ENCODE measurements around the gene TIMM21.

TIMM21 gene, protein sequence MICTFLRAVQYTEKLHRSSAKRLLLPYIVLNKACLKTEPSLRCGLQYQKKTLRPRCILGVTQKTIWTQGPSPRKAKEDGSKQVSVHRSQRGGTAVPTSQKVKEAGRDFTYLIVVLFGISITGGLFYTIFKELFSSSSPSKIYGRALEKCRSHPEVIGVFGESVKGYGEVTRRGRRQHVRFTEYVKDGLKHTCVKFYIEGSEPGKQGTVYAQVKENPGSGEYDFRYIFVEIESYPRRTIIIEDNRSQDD

DNA sequence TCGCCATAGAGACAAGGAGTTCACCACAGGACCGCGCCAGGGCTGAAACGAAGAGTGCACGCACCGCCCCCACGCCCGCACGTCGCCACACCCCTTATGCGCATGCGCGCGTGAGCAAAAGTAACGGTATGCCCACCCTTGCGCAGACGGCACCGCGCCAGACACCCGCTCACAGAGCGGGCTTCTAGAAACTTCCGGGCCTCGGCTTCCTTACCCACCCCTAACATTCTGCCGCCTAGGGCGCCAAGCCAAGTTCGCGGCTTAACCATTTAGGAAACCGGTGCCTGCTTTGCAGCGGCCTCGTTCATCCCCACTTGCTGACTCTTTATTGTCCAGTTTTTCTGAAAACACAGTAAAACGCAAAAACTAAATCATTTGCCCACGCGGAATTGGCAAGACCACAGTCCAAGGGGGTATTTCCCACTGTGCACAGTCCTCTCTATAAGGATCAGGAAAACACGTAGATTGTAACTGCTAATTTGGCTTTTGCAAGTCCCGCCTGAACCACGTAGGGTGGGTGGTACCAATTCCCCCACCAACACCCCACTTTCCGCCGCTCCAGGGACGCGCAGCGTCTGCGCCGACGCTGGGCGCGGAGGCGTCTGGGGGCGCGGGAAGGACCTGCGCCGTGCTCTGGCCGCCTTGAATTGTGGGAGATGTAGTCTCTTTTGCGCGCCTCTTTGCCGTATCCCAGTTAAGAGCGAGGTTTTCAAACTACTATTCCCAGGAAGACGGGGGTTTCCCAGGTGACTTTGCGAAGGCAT is at the start of gene TIMM21, which contains the start of gene FBXO15:
TSS of gene TIMM21 (plus strand) at position 745 of the 764 bp plus-strand sequence. CDS start 286 bp downstream, outside the sequence.
TSS of gene FBXO15 (minus strand) at position 56 of the 764 bp plus-strand sequence. CDS start at position 7, 49 bp downstream.
- DNase-seq (ENCODE audit: low read depth): peak; percentile 96

DNA sequence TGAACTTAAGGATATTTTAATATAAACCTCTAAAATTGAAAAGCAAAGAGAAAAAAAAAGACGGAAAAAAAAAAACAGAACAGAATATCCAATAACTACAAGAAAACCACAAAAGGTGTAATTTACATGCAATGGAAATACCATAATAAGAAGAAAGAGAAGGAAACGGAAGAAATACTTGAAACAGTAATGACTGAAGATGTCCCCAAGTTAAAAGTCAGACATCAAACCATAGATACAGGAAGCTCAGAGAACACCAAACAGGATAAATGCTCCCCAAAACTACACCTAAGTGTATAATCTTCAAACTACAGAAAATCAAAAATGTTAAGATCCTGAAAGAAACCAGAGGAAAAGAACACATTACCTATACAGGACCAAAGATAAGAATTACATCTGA is 39.9 kb upstream of the TIMM21 start:
- DNase-seq (ENCODE audit: low read depth): no peak

DNA sequence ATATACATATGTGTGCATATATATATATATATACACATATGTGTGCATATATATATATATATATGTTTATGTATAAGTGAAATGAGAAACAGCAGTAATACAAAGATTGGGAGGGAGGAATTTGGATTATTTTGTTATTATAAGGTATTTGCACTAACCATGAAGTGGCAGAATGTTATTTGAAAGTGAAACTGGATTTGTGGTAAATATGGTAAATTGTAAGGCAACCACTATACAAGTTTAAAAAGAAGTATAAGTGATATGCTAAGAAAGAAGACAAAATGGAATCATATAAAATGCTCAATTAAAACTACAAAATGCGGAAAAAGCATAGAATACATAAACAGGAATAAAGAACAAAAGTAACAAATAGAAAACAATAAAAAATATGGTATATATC is 38.2 kb upstream of the TIMM21 start:
- no peak for DNase-seq (ENCODE audit: low read depth)

DNA sequence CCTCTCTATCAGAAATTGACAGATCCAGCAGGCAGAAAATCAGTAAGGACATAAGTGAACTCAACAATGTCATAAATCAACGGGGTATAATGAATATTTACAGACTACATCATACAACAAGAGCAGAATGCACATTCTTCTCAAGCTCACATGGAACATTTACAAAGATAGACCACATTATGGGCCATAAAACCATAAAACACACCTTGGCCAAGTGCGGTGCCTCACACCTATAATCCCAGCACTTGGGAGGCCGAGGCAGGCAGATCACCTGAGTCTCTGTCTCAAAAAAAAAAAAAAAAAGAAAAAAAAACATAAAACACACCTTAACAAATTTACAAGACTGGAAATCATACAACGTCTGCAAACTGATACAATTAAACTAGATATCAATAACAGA is 37.3 kb upstream of the TIMM21 start:
- DNase-seq (ENCODE audit: low read depth): no peak

DNA sequence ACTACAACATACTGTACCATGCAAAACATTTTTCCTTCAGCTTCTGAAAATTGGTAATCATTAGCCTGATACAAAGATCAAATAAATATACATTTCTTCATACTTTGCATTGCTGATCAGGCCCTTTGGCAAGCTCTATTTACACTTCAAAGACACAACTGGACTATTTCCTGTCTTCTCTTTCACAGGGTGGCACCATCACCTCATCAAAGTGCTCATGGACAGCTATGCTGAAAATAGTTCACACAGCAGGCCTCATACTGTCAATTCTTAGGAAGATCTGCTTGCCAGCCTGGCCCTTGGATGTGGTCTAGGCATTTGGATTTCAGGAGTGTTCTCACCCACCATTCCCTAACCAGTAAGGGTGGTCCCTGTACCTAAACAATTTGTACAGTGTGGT is 34.6 kb upstream of the TIMM21 start:
- no peak for DNase-seq (ENCODE audit: low read depth)

DNA sequence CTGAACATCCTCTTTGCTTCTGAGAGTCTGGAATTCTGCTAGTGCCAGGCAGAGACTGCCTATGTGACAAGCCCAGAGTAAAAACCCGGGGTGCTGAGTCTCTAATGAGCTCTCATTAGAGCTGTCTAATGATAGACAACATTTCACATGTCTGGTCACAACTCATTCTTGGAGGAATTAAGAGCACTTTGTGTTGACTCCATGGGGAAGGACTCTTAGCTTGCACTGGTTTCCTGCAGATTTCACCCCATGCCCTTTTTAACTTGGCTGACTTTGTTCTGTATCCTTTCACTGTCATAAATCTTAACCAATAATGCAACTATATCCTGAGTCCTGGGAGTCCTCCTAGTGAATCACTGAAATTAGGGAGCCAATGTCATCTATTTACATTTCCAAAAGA is 34.2 kb upstream of the TIMM21 start:
- no peak for DNase-seq (ENCODE audit: low read depth)

DNA sequence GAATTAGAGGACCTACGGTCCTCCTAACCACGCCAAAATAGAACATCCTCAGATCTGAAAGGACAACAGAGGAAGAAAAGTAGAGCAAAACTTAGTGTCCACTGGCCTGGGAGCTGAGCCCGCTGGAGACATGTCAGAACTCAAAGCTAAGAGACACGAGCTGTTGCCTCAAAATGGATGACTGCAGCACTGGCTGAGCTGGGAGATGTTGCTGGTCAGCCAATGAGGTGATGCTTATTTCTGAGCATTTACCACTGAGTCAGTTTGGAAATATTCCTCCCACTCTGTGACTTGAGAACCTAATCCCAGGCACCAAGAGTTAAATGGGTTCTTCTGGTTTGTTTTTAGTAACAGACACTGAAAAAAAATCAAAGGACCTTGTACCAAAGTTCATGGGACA is 33.3 kb upstream of the TIMM21 start:
- peak; percentile 29 for DNase-seq (ENCODE audit: low read depth)

DNA sequence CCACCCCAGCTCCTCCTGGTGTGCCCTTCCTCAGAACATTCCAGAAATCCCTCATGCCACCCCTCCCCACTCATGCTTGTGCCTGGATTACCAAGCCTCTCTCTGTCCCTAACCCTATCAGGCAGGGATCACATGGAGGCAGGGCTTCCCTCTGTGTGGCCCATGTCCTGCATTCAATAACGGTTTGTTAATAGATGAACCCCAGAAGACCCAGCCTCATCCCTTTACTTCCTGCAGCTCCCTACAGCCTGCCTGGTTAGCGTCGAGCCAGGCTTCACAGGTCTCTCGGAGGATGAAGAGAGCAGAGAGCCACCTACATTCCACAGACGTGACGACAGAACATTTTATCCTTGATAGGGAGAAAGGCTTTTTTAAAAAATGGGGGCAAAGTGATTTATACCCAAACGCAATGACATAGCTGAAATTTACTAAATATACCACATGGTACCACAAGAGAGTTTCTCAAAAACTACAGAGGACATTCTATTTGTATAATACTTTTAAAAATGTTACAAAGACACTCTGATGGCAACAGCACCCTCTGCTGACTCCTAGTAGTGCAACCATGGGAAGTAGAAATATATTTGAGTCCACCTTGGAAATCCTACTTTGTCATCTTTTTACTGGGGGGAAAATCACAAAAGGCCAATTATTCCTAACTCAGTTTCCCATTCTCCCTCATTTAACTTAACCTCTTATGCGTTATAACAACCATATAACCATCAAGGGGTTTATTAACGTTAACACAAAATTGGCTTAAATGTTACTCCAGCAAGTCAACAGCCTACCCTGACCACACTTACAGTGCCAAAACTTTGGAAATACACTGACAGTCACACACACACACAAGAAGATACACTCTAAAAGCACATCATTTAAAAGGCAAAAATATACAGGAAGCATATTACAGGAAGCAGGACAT is 31.4 kb upstream of the TIMM21 start:
- peak; percentile 13 for DNase-seq (ENCODE audit: low read depth)

DNA sequence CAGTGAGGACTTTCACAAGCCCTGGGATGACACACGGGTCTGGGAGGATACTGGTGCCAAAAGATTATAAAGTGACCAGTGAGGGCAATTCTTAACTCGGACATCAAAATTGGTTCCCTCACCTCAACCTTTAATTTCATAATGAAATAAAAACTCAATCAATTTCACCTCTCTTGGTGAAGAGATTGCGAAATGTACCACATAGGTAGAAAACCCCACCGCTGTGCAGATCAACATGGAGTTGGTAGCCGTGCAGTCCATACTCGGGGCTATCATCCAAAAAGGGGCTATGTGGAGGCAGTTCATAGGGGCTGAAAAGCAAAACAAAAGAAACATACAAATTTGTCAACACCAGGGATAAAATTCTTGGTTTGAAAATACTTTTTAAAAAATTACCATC is 25.1 kb upstream of the TIMM21 start:
- DNase-seq (ENCODE audit: low read depth): no peak

DNA sequence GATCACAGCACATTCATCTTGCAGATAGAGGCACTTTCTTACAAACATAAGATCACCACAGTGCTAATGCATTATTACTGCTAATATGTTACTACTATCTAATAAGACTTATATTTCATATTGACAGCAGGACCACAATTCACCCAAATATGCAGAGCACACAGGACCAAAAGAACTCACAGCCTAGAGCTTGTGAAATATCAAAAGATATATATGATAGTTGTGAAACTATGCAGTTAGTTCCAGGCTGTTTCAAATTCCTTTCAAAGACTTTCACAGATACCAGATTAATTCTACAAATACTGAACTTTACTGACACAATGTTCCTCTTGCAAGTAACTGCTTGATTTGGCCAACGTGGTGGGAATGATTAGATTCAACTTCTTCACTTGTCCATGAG is 23.7 kb upstream of the TIMM21 start:
- DNase-seq (ENCODE audit: low read depth): peak; percentile 7

DNA sequence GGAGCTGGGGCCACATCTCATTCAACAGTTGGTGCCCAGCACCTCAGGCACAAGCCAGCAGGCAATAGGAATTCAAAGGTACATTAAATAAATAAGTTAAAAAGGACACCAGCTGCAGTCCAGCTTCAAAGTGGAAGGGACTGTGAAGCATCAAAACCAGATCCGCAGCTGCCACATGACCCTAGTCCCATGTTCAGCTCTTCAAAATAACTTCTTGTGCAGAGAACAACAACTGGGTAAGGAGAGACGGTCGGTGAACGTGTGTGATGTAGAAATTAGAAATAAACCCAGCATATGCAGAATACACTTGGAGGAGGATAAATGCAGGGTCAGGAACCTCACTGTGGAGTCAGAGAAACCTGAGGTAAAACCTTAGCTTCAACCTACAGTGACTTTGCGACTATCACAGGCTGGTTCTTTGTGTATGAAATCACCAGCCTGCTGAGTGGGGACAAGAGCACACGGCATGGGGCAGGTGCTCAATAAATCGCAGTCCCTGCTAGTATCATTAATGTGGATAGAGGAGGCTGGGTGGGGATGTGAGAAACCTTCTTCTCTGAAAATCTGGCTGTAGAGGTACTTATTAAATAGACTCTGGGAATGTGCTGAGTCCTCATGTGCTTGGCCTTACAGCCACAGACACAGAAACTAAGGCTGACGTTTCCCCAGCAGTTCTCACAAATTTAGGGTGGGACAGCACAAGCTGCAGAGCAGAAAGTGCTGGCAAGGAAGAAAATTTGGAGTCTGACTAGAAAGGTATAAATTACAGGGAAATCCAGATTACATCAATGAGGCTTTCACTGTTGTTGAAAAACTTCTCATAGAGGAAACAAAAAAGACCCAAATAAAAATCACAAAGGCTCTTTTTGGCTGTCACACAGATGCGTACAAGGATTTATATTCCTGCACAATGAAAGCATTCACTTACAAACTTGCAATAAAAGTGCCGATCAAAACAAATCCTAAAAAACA is 21.4 kb upstream of the TIMM21 start:
- no peak for DNase-seq (ENCODE audit: low read depth)

DNA sequence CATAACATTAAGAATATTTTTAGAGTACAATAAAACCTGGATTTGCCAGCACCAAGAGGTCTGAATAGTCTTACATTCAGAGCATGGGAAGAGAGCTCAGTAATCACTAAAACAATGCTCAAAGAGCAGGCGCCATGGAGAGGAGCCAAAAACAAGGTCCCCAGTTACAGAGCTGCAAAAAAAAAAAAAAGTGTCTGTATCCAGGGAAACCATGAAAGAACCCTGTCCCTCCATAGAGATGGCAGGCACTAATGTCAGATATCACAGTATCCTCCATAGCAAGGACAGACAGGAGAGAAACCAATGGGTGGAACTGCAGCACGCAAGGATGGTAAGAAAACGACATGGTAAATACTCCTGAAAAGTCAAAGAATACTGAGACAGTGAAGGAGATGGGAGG is 20.2 kb upstream of the TIMM21 start:
- DNase-seq (ENCODE audit: low read depth): no peak

DNA sequence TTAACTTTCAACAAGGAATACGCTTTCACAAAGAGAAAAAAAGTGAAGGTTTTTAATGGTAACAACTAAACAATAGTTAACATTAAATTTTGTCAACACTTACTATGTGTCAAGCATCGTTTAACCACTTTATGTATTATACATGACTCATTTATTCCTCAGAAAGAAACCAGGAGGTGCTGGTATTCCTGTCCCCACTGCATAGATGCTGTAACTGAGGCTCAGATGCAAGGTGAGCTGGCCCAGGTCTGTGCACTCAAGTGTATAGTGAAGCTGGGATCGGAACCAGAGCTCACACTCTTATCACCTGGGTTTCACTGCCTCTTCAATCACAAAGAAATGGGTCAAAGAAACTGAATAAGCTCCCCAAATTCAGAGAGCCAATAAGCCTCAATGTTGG is 17.2 kb upstream of the TIMM21 start:
- no peak for DNase-seq (ENCODE audit: low read depth)

DNA sequence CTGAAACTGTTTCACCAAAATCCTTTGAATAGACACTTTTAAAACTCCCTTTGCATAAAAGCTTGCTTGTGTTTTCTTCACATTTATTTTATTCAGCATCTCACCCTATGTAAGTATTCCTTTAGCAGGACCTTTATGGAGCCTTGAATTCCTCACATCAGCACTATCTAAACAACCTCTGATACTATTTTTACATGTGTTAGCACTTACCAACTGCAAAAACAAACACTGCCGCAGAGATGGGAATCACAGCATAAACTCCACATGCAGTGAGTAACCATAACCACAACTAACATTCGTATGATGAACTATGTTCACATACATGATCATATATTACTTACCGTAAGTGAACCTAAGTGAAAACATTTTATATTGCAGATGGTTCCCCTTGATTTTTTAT is 16.1 kb upstream of the TIMM21 start:
- no peak for DNase-seq (ENCODE audit: low read depth)

DNA sequence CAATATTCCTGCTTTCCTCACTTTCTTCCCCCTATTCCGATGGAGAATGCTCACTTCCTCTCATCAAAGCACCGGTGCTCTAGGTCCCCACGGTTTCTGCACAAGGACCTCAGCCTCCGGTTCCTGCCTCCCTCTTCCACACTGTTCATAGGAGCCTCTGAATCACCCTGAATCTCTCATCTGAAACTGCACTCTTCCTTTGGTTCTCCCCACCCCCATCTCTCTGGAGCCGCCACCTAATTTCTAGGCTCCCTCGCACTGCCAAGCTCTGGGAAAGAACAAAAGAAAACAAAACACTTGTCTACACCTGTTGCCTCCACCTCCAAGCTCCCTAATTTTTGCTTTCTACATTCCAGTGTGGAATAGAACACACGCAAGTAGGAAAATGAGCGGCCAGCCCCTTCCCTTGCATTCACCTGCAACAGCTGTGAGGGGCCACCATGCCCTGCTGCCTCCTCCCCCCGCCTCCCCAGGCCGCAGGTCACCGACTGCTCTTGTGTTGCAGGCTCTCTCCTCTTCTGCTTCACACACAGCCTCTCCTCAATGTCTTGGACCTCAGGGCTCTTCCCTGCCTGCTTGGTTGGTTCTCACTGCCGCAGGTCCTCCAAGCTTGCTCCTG is 10.3 kb upstream of the TIMM21 start:
- DNase-seq (ENCODE audit: low read depth): no peak

DNA sequence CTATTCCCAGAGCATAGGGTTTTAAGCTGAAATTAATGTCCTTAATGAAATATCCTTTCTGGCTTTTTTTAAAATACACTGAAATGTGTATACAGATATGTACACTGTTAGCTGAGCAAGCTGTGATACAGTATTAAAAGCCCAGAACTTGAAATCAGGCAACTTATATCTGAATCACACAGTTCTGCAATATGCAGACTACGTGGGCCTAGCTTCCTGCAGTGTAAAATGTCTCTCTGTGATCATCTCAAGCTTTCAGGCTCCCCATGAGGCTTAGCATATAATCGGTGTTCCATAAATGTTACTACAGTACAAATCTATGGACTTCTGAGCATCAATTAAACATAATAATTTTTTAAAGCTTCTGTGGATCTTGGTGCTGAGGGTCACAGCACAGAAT is 8.9 kb upstream of the TIMM21 start:
- DNase-seq (ENCODE audit: low read depth): no peak

DNA sequence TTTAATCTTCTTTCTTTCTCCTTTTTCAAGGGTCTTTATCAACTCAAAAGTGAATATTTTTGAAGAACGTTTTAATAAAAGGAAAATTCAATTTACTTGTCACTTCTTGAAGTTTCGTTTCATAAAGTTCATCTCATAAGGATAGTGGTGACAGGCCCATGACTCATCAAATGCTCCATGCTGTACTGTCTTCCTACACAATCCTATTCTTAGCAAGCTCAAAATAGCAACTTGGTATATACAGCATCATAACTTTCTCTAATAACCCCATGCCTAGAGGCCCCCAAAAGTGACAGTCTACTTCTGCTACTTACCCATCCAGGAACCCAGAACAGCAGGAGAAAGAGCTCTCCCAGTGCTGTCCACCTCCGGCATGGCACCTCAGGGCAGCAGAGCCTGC is 8.4 kb upstream of the TIMM21 start:
- DNase-seq (ENCODE audit: low read depth): peak; percentile 4

DNA sequence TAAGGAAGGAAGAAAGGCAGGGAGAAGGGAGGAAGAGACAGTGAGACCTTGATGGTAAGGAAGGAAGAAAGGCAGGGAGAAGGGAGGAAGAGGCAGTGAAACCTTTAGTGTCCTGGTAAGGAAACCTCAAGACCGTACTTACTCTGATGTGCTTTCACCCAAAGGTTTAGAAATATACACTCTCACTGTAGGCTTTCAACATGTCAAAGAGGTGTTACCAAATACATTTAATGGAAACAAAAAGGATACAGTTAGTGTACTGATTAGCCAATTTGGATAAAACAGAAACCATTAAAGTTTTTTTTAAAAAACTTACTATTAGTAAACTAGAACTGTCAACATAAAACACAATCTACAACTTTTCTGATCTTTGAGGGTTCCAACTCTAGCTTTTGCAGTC is 7.7 kb upstream of the TIMM21 start:
- no peak for DNase-seq (ENCODE audit: low read depth)

DNA sequence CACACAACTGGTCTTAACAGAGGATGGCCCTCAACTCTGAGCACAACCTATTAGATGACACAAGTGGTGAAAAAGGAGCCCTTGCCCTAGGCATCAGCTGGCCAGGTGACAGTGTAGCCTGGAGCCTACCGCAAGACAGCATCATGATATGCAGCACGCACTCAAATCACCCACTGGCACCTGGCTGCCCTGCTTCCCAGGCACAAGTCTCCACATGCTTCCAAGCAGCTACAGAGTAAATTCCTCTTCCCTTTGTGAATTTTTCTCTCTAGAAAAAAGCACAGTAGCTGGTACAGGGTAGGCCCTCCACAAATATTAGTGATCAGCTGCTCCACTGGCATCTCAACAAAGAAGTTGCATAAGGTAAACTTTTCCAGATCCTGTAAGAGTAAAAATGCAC is 6.7 kb upstream of the TIMM21 start:
- DNase-seq (ENCODE audit: low read depth): no peak

DNA sequence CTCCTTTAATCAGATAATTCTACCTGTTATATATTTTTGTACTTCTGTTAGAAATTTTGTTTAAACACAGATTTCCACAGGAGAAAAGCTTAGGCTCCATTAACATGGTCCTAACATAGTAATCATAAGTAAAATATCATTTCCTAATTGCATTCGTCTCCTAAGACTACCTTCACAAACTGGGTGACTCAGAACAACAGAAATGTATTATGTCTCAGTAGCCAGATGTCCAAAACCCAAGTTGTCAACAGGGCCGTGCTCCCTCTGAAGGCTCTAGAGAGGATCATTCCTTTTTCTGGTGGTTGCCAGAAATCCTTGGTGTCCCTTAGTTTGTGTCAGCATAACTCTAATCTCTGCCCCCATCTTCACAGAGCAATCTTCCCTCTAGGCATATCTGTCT is 6.1 kb upstream of the TIMM21 start:
- no peak for DNase-seq (ENCODE audit: low read depth)

DNA sequence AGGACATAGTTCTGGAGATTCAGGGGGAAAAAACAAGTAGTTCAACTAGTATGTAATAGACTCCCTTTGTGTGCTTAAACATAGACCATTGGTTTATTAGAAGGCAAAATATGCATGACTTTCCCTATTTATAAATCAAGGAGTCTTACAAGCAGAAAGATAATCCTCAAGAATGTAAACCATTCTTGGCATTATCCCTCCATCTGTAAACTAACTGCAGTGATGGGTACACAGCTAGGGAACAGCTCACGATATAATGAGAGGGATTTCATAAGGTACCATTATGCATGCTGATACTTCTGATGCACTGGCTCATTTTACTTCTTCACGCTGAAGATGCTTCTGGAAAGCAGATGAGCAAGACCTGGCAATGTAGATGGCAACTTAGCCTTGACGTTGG is 1.6 kb upstream of the TIMM21 start:
- DNase-seq (ENCODE audit: low read depth): peak; percentile 79
